ENCODE data around the gene SRSF5.

SRSF5 gene

DNA sequence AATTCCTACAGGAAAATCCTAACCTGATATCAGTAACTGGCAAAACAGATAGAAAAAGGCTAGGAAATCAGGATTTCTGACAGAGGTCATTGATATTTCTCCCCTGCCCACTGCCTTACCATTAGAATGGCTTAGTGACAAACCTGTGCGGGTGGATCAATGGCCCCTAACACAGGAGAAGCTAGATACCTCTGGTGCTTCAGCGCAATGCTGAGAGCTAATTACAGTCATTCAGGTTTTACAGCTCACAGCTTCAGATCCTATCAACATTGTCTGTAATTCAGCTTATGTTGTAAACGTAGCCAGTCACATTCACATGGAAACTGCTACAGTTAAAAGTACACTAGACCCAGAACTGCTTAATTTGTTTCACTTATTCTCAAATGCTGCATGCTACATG, 47.5 kb downstream of the SRSF5 start:
- DNase-seq (ENCODE audit: low spot score) = no peak
- H3K4me3 ChIP-seq = no peak overlapping the region
- no peak overlapping the region for H3K27ac ChIP-seq
- TF ChIP-seq, protein P1, sequence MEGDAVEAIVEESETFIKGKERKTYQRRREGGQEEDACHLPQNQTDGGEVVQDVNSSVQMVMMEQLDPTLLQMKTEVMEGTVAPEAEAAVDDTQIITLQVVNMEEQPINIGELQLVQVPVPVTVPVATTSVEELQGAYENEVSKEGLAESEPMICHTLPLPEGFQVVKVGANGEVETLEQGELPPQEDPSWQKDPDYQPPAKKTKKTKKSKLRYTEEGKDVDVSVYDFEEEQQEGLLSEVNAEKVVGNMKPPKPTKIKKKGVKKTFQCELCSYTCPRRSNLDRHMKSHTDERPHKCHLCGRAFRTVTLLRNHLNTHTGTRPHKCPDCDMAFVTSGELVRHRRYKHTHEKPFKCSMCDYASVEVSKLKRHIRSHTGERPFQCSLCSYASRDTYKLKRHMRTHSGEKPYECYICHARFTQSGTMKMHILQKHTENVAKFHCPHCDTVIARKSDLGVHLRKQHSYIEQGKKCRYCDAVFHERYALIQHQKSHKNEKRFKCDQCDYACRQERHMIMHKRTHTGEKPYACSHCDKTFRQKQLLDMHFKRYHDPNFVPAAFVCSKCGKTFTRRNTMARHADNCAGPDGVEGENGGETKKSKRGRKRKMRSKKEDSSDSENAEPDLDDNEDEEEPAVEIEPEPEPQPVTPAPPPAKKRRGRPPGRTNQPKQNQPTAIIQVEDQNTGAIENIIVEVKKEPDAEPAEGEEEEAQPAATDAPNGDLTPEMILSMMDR (IDR thresholded peaks at IDR 0.05) = no peak

DNA sequence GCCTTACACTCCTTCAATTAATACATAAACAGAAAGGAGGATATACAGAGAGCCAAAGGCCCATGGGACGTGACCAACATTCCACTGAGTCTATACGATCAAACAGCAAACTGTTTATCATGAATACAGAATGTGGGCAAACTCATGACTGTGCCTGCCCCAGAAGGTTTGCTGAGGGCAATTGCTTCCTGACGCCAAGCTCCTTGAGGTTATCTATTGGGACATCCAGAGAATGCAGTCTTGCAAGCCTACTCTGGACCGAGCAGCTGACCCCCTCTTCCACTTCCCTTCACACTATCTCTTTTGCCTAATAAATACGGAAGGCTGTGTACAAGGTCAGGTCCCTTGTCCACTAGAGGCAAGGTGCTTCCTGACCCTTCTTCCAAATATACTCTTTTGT, 48.6 kb downstream of the SRSF5 start:
- TF ChIP-seq, protein P1 (IDR thresholded peaks at IDR 0.05) = no peak
- no peak overlapping the region for H3K27ac ChIP-seq
- no peak for DNase-seq (ENCODE audit: low spot score)
- H3K4me3 ChIP-seq = no peak overlapping the region

GRCh38 chr14:69816216-69816615, 49.3 kb downstream of the SRSF5 start:
- TF ChIP-seq, protein P1 (IDR thresholded peaks at IDR 0.05) = no peak
- no peak for DNase-seq (ENCODE audit: low spot score)
- H3K4me3 ChIP-seq = no peak overlapping the region
- no peak overlapping the region for H3K27ac ChIP-seq

GRCh38 chr14:69818758-69819191, 51.8 kb downstream of the SRSF5 start:
- Histone ChIP-seq H3K4me3 (no peak overlapping the region), H3K27ac (no peak overlapping the region)
- TF ChIP-seq, protein P1 (IDR thresholded peaks at IDR 0.05) = peak; percentile 80
- DNase-seq (ENCODE audit: low spot score) = no peak

GRCh38 chr14:69819607-69820006, 52.7 kb downstream of the SRSF5 start:
- no peak overlapping the region for H3K4me3 ChIP-seq
- TF ChIP-seq, protein P1 (IDR thresholded peaks at IDR 0.05) = no peak

GRCh38 chr14:69820991-69821390, 54.0 kb downstream of the SRSF5 start:
- TF ChIP-seq, protein P1 (IDR thresholded peaks at IDR 0.05) = no peak
- Histone ChIP-seq H3K27ac (no peak overlapping the region), H3K4me3 (no peak overlapping the region)
- no peak for DNase-seq (ENCODE audit: low spot score)

More at GRCh38 chr14:69819607-69820006, 52.7 kb downstream of the SRSF5 start:
- no peak for DNase-seq (ENCODE audit: low spot score)
- no peak overlapping the region for H3K27ac ChIP-seq
